Measurements from ENCODE around the gene CHST11.

Gene CHST11

DNA sequence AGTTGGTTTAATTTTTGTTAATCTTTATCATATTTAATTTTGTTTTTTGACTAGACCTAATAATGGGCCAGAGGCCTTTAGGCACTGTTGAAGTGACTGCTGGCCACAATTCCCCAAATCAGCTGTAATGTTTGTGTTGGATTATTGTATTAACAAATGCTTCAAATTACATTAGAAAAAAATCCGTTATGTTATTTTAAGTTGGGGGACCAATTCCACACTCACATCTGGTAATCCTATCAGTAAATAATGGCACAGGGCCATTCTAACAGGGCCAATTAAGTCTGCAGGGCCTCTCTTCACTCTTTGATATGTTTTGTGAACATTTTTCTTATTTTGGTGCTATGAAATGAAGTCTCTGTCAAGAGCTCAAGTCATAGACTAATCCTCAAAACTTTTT lies 39.6 kb downstream of the CHST11 start:
- Histone ChIP-seq H3K4me1 (ENCODE audit: insufficient read depth, low read length) (peaks cover 91% of the 10 kb centered on the region), H3K4me2 (ENCODE audit: insufficient read depth, low read length) (no peak overlapping the region), H3K9ac (ENCODE audit: low read depth, low read length) (no peak overlapping the region), H4K20me1 (ENCODE audit: insufficient read depth, low read length) (peaks cover 67% of the 10 kb centered on the region), H3K4me3 (ENCODE audit: low read depth in 1 of 2, low read length in 2 of 2) (no peak overlapping the region), H2AFZ (ENCODE audit: low read depth, low read length) (no peak overlapping the region), H3K79me2 (ENCODE audit: insufficient read depth, low read length) (peaks cover 97% of the 10 kb centered on the region), H3K27me3 (ENCODE audit: insufficient read depth, low read length, poor library complexity) (no peaks in the 10 kb centered on the region), H3K36me3 (ENCODE audit: insufficient read depth, low read length) (peaks cover 66% of the 10 kb centered on the region), H3K9me3 (ENCODE audit: insufficient read depth, low read length, severe bottlenecking) (no peaks in the 10 kb centered on the region), H3K27ac (ENCODE audit: low read length) (peak overlapping the region; percentile 86)
- no peak for TF ChIP-seq EZH2 (IDR thresholded peaks at IDR 0.05; ENCODE audit: borderline replicate concordance, low read depth, low read length, severe bottlenecking)
- TF ChIP-seq, protein P1, sequence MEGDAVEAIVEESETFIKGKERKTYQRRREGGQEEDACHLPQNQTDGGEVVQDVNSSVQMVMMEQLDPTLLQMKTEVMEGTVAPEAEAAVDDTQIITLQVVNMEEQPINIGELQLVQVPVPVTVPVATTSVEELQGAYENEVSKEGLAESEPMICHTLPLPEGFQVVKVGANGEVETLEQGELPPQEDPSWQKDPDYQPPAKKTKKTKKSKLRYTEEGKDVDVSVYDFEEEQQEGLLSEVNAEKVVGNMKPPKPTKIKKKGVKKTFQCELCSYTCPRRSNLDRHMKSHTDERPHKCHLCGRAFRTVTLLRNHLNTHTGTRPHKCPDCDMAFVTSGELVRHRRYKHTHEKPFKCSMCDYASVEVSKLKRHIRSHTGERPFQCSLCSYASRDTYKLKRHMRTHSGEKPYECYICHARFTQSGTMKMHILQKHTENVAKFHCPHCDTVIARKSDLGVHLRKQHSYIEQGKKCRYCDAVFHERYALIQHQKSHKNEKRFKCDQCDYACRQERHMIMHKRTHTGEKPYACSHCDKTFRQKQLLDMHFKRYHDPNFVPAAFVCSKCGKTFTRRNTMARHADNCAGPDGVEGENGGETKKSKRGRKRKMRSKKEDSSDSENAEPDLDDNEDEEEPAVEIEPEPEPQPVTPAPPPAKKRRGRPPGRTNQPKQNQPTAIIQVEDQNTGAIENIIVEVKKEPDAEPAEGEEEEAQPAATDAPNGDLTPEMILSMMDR (IDR thresholded peaks at IDR 0.05; ENCODE audit: borderline replicate concordance, extremely low read depth, low read length, poor library complexity, severe bottlenecking), result no peak
- DNase-seq (no peak), ATAC-seq (ENCODE audit: insufficient read depth, low read depth) (no peak)

DNA sequence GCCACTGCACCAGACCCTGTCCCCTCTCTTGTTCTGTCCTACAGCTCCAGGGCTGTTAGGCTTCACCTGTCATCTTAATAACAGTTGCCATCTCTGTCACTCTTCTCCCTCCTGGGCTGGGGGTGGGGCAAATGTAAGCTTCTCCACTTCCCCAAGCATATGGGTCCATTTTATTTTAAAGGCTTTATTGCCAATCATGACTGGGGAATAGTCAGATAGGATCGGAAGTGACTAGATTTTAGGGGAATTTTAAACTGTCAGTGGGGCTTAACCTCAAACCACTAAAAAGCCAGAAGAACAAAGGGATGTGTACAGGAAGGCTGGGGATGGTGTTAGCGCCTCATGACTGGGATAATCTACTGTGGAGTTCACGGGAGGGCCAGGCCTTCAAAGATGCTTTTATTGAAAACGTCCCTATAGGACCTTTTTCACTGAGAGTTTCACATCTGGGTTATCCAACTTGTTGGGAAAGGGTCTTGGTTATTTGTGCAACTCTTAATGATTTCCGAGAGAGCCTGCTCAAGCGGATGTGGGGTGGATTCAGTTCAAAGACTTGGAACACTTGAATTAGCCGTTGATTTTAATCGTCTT lies 41.6 kb downstream of the CHST11 start:
- Histone ChIP-seq H3K4me3 (ENCODE audit: low read depth in 1 of 2, low read length in 2 of 2) (no peak overlapping the region), H4K20me1 (ENCODE audit: insufficient read depth, low read length) (peaks cover 74% of the 10 kb centered on the region), H3K79me2 (ENCODE audit: insufficient read depth, low read length) (peaks cover 97% of the 10 kb centered on the region), H3K4me2 (ENCODE audit: insufficient read depth, low read length) (peak overlapping the region; percentile 51), H2AFZ (ENCODE audit: low read depth, low read length) (no peak overlapping the region), H3K36me3 (ENCODE audit: insufficient read depth, low read length) (peaks cover 68% of the 10 kb centered on the region), H3K9ac (ENCODE audit: low read depth, low read length) (peak overlapping the region; percentile 40), H3K27me3 (ENCODE audit: insufficient read depth, low read length, poor library complexity) (no peaks in the 10 kb centered on the region), H3K9me3 (ENCODE audit: insufficient read depth, low read length, severe bottlenecking) (no peaks in the 10 kb centered on the region), H3K4me1 (ENCODE audit: insufficient read depth, low read length) (peaks cover 79% of the 10 kb centered on the region), H3K27ac (ENCODE audit: low read length) (peak overlapping the region; percentile 86)
- ATAC-seq (ENCODE audit: insufficient read depth, low read depth) (peak; percentile 83), DNase-seq (peak; percentile 79)
- TF ChIP-seq EZH2 (IDR thresholded peaks at IDR 0.05; ENCODE audit: borderline replicate concordance, low read depth, low read length, severe bottlenecking), result no peak
- TF ChIP-seq, protein P1 (IDR thresholded peaks at IDR 0.05; ENCODE audit: borderline replicate concordance, extremely low read depth, low read length, poor library complexity, severe bottlenecking), result no peak

DNA sequence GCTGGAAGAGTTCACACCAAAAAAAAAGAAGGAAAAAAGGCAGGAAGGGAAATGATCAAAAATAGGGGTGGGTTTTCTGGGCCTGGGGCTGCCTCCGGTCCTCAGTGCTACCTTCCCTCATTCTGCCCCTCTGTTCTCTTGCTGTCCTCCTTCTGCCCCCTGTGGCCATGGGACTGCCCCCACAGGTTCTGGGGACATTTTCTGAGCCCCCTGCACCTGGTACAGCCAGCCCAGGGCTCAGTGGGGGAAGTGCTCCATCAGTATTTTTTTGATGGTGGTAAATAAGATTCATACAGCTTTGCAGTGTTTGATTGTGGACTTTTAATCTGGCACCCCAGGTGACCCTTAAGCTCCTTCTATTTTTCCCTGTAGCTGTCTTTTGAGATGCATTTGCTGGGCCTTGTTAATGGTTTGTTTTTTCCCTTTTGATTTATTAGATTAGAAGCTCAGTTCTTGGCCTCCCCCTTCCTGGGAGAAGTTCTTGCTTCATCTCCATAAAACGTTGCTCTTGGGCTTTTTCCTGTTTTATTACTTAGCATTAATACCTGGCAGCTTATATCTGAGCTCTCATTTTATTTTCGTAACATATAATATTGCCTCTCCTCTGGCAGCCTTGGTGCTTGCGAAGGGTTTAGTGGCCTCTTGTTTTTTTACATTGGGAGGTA lies 43.1 kb downstream of the CHST11 start:
- no peak for DNase-seq
- Histone ChIP-seq H3K79me2 (ENCODE audit: insufficient read depth, low read length) (peaks cover 97% of the 10 kb centered on the region), H3K9ac (ENCODE audit: low read depth, low read length) (no peak overlapping the region), H3K4me1 (ENCODE audit: insufficient read depth, low read length) (peaks cover 66% of the 10 kb centered on the region), H3K4me2 (ENCODE audit: insufficient read depth, low read length) (no peak overlapping the region), H2AFZ (ENCODE audit: low read depth, low read length) (no peak overlapping the region), H3K27me3 (ENCODE audit: insufficient read depth, low read length, poor library complexity) (no peaks in the 10 kb centered on the region), H3K9me3 (ENCODE audit: insufficient read depth, low read length, severe bottlenecking) (no peaks in the 10 kb centered on the region), H3K27ac (ENCODE audit: low read length) (peak overlapping the region; percentile 86), H3K4me3 (ENCODE audit: low read depth in 1 of 2, low read length in 2 of 2) (no peak overlapping the region), H3K36me3 (ENCODE audit: insufficient read depth, low read length) (peaks cover 70% of the 10 kb centered on the region), H4K20me1 (ENCODE audit: insufficient read depth, low read length) (peaks cover 76% of the 10 kb centered on the region)
- no peak for ATAC-seq (ENCODE audit: insufficient read depth, low read depth)
- TF ChIP-seq EZH2 (IDR thresholded peaks at IDR 0.05; ENCODE audit: borderline replicate concordance, low read depth, low read length, severe bottlenecking), result no peak
- TF ChIP-seq, protein P1 (IDR thresholded peaks at IDR 0.05; ENCODE audit: borderline replicate concordance, extremely low read depth, low read length, poor library complexity, severe bottlenecking), result no peak

Measured in DND-41 (cell line).